GM21786 (cell line): ENCODE results near the gene ALPP.
"Not testable (repeated sequence)": the region's sequence is repeated elsewhere in the genome, so short reads cannot be mapped to it uniquely, and the experiment has no call there.

Experiments used
- ATAC-seq: cut with Tn5 transposase; IDR thresholded peaks from one replicate; pipeline ENCODE4 v1.9.1; 2021; ENCODE audit not compliant: unreplicated experiment

ALPP gene

GRCh38 chr2:232419245-232420072 is 40.9 kb downstream of the ALPP start:
- ATAC-seq = no peak

DNA sequence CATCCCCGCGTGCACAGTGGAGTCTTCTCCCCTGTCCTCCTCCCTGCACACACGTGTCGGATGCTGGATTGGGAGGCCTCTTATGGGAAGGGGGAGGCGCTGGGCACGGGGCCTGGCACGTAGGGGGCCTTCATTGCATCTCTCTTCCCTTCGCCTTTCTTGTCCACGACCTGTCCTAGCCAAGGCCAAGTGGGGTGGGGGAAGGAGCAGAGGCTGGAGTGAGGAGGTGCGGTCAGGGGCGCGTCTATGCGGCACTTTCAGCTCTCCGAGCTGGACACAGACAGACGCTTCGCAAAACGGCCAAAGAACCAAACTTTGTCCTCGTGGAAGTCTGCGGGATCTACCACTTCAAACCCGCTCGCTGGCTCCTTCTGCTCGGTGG is 41.5 kb downstream of the ALPP start:
- ATAC-seq = no peak

DNA sequence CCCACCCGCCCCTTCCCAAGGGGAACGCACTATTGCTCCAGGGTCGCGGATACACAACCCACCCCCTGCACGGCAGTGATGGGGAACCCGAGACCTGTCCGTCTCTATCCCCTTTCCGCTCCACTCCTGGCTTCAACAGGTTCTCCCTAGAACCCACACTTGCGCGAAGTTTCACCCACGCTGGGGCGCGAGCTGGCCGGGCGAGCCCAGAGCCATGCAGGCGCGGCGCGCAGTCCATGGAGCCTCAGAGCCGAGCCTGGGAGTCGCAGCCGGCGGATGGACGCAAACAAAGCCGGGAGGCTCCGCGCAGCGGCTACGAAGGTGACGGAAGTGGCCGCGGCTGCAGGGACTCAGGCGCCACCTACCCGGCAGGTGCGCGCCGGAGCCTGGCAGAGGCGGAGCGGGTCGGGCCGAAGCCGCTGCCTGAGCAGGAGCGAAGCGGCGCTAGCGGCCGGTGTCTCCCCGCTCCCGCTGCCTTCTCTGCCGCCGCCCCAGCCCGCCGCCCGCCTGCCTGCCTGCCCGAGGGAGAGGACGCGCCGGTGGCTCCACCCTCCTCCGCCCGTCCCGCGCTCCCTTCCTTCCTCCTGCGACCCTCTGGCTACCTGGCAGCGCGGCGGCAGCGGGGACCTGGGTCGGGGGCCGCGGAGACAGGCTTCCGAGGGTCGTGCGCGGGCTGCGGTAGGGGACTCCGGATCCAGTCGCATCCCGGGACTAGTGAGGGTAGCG is 42.1 kb downstream of the ALPP start:
- no peak for ATAC-seq

DNA sequence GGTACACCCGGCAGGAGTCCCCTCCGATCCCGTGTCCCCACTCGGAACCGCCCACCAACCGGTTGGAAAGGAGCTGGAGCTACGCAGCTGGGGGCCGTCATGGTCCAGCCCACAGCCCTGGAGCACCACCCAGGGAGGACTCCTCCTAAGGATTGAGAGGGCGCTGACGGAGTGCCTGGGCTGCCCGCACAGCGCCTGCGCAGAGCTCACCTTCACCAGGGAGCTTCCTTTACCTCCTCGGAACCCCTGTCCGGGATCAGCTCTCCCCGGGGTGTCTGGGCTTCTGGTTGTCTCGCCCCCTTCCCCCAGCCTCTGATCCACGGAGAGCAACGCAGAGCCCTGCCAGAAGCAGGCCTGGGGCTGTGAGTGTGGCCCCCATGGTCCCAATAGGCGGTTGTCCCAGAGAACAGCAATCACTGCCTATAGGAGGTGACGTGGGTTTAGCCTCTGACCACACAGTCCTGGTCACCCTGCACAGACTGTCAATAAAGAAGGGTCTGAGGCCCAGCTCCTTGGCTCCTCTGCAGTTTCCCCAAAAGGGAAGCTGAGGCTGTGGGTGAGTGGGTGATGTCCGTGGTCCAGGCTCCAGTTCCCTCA is 42.7 kb downstream of the ALPP start:
- ATAC-seq = no peak

DNA sequence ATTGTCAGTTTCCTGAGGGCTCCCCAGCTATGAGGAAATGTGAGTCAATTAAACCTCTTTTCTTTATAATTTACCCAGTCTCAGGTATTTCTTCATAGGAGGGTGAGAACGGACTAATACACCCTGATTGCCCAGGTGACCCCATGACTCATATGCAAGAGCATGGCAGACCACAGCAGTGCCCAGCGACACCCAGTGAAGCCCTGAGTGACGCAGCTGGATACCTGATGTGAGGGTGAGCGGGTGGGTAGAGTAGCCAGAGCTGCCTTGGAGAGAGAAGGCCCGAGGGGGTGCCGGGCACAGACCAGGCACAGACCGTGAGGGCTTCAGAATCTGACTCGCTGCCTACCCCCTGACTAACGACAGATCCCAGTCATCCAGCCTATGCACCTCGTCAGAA is 43.5 kb downstream of the ALPP start:
- no peak for ATAC-seq

DNA sequence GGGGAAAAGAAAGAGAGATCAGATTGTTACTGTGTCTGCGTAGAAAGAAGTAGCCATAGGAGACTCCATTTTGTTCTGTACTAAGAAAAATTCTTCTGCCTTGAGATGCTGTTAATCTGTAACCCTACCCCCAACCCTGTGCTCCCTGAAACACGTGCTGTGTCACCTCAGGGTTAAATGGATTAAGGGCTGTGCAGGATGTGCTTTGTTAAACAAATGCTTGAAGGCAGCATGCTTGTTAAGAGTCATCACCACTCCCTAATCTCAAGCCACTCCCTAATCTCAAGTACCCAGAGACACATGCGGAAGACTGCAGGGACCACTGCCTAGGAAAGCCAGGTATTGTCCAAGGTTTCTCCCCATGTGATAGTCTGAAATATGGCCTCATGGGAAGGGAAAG is 44.4 kb downstream of the ALPP start:
- ATAC-seq = not testable (repeated sequence)

DNA sequence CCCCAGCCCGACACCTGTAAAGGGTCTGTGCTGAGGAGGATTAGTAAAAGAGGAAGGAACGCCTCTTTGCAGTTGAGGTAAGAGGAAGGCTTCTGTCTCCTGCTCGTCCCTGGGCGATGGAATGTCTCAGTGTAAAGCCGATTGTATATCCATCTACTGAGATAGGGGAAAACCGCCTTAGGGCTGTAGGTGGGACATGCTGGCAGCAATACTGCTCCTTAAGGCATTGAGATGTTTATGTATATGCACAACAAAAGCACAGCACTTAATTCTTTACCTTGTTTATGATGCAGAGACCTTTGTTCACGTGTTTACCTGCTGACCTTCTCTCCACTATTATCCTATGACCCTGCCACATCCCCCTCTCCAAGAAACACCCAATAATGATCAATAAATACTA is 44.9 kb downstream of the ALPP start:
- not testable (repeated sequence) for ATAC-seq

GRCh38 chr2:232431705-232432590 is 53.4 kb downstream of the ALPP start:
- ATAC-seq = no peak
